HG03196 (cell line): ENCODE data around the gene ANO9.

Experiments used
- ATAC-seq: cut with Tn5 transposase; IDR thresholded peaks from one replicate; pipeline ENCODE4 v1.9.1; 2021; ENCODE audit not compliant: unreplicated experiment

Gene ANO9

GRCh38 chr11:371716-372590 lies 69.9 kb downstream of the ANO9 start:
- no peak for ATAC-seq

GRCh38 chr11:371051-371450 lies 70.8 kb downstream of the ANO9 start:
- no peak for ATAC-seq

- no peak for ATAC-seq
Observed at GRCh38 chr11:370070-370941, 71.5 kb downstream of the ANO9 start.

DNA sequence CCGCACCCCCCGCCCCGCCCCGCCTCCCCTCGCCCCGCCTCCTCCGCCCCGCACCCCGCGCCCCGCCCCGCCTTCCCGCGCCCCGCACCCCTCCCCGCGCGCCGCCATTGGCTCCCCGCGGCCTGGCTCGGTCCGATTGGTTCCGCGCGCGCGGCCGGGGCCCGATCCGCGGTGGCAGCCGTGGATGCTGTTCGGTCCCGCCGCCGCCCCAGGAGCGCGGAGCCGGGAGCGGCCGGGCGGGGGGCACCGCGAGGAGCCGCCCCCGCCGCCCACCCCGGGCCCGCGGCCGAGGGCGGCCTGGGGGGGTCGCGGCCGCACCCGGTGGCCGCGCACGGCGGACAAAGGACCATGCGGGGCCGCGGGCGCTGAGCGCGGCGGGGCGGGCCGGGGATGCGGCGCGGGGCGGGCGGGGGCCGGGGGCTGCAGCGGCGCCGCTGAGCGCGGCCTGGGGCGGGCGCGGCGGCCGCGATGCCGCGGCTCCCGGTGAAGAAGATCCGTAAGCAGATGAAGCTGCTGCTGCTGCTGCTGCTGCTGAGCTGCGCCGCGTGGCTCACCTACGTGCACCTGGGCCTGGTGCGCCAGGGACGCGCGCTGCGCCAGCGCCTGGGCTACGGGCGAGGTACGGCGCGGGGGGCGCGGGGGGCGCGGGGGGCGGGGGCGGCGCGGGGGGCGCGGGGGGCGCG lies 72.3 kb downstream of the ANO9 start, which contains the start of gene B4GALNT4:
Gene B4GALNT4, plus strand, starts transcription at position 164 of the 683 bp plus-strand sequence. Its CDS starts 305 bp downstream, at position 469.
- no peak for ATAC-seq

- no peak for ATAC-seq
Observed at GRCh38 chr11:368414-369335, 73.1 kb downstream of the ANO9 start.

DNA sequence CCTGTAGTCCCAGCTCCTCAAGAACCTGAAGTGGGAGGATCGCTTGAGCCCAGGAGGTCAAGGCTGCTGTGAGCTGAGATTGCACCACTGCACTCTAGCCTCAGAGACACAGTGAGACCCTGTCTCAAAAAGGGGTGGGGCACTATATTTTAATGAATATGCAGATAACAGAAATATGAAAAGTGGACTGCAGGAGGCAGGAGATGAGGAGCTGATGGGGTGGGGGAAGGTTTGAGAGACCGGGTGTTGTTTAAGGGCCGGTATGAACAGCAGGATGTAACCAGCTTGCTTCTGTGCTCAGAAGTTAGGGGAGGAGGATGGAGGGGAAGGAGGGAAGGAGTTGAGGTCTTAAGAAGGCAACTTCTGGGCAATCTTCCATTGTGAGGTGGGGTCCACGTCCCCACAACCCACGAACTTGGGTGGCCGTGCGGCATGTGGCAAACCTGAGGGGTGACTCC lies 73.8 kb downstream of the ANO9 start:
- no peak for ATAC-seq
